ENCODE data around the gene SLC17A1. TPM values are rescaled to one million over a fixed set of nuclear protein-coding genes. Genes with fewer than 3 reads are reported as not detected.

SLC17A1 gene
- total and polyA plus RNA-seq, 2 of the 13 experiments (the other 11 are each of a cell fraction or from before 2014, with no cell fraction given), result 0.09 to 2.1 TPM

GRCh38 chr6:25753079-25753478 lies 78.8 kb downstream of the SLC17A1 start (continued):
- TF ChIP-seq CENPX (CRISPR knock-in tag; IDR thresholded peaks at IDR 0.05), result no peak
- peak; percentile 59 for TF ChIP-seq RARA (CRISPR knock-in tag; IDR thresholded peaks at IDR 0.05)
- no peak for TF ChIP-seq CHCHD3 (CRISPR knock-in tag; IDR thresholded peaks at IDR 0.05)
- TF ChIP-seq NR2F6 (IDR thresholded peaks at IDR 0.05), result no peak
- TF ChIP-seq NR2F6 (CRISPR knock-in tag; IDR thresholded peaks at IDR 0.05), result peak; percentile 28; the same call in 1 of the 2 replicates
- peak; percentile 30; the same call in 1 of the 2 replicates for TF ChIP-seq RXRB (CRISPR knock-in tag; IDR thresholded peaks at IDR 0.05; ENCODE audit: borderline replicate concordance)

- no peaks in the 10 kb centered on the region for H3K36me3 ChIP-seq (replicated peaks in 1 of 2; ENCODE audit: control insufficient read depth in 1 of 2, insufficient read depth in 2 of 2, low read length in 2 of 2)
- H3K27ac ChIP-seq (ENCODE audit: extremely low read length, insufficient read depth, low read length), result no peak overlapping the region
- intact Hi-C loops (cut with micrococcal nuclease; ENCODE audit: unreplicated experiment) (no loop called here), in situ Hi-C loops (cut with HindIII; ENCODE audit: extremely low pct_ligation_motif_present, low pct_unique_long_range_greater_than_20kb) (no loop called here)
- no peak overlapping the region for H3K9ac ChIP-seq (ENCODE audit: insufficient read depth, low read depth, low read length)
- ChIA-PET CTCF (ENCODE audit: low intra/inter-chr PET ratio, low total read pairs) (no interaction called here), POLR2A (no interaction called here)
- H3K4me1 ChIP-seq (ENCODE audit: insufficient read depth, low read length), result peaks cover 77% of the 10 kb centered on the region
- no peak overlapping the region for H3K4me2 ChIP-seq (ENCODE audit: low read depth, low read length)
- H2AFZ ChIP-seq (ENCODE audit: low read length), result no peak overlapping the region
- H3K9me3 ChIP-seq (ENCODE audit: low read length), result no peaks in the 10 kb centered on the region
- 61% methylated on average over 3 of the region's 3 CpGs for WGBS (ENCODE audit: low lambda C conversion rate)
- H3K4me3 ChIP-seq (replicated peaks in 1 of 3; ENCODE audit: insufficient read depth in 1 of 3, low read depth in 2 of 3, low read length in 3 of 3), result no peak overlapping the region
- TF ChIP-seq ZUFSP (CRISPR knock-in tag; IDR thresholded peaks at IDR 0.05; ENCODE audit: borderline replicate concordance) (no peak), TRIM24 (CRISPR knock-in tag; IDR thresholded peaks at IDR 0.05) (no peak), RARA (CRISPR knock-in tag; IDR thresholded peaks at IDR 0.05) (no peak), GATAD2A (CRISPR knock-in tag; IDR thresholded peaks at IDR 0.05) (no peak), SPEN (CRISPR knock-in tag; IDR thresholded peaks at IDR 0.05; ENCODE audit: low read depth) (no peak), KLF16 (CRISPR knock-in tag; IDR thresholded peaks at IDR 0.05) (no peak), ZNF562 (CRISPR knock-in tag; IDR thresholded peaks at IDR 0.05; ENCODE audit: borderline replicate concordance) (no peak), ZNF281 (CRISPR knock-in tag; IDR thresholded peaks at IDR 0.05; ENCODE audit: borderline replicate concordance) (no peak), ZNF7 (CRISPR knock-in tag; IDR thresholded peaks at IDR 0.05) (no peak)
- no TSS peak for BruUV-seq (replicated peaks)
- DNase-seq (ENCODE audit: low spot score) (no peak), ATAC-seq (no peak), FAIRE-seq (no peak)
- no peaks in the 10 kb centered on the region for H4K20me1 ChIP-seq (ENCODE audit: insufficient read depth, low read length)
- H3K27me3 ChIP-seq (ENCODE audit: control insufficient read depth in 1 of 2, insufficient read depth in 2 of 2, low read length in 2 of 2), result no peaks in the 10 kb centered on the region
- no peaks in the 10 kb centered on the region for H3K79me2 ChIP-seq (ENCODE audit: insufficient read depth, low read length)
These were observed 80.9 kb downstream of the SLC17A1 start for GRCh38 chr6:25750906-25751305.

Data from HepG2 (cell line).